Measurements from ENCODE around the gene BABAM2. TPM values are rescaled to one million over a fixed set of nuclear protein-coding genes. Genes with fewer than 3 reads are reported as not detected.

Gene BABAM2
- total RNA-seq, 4 donors from 2014 or later, result 34.4 to 44.9 (median 38.3) TPM

GRCh38 chr2:28352610-28353195 lies 462.2 kb downstream of the BABAM2 start:
- no peak for TF ChIP-seq CTCF (IDR thresholded peaks at IDR 0.05; ENCODE audit: low read depth)

GRCh38 chr2:28354920-28355520 lies 464.5 kb downstream of the BABAM2 start:
- TF ChIP-seq CTCF (IDR thresholded peaks at IDR 0.05; ENCODE audit: low read depth), result no peak

- no peak for TF ChIP-seq CTCF (IDR thresholded peaks at IDR 0.05; ENCODE audit: low read depth)
Measured at GRCh38 chr2:28355521-28356094, 465.1 kb downstream of the BABAM2 start.

- no peak for TF ChIP-seq CTCF (IDR thresholded peaks at IDR 0.05; ENCODE audit: low read depth)
Measured at GRCh38 chr2:28356095-28356911, 465.8 kb downstream of the BABAM2 start.

GRCh38 chr2:28357055-28357454 lies 466.5 kb downstream of the BABAM2 start:
- TF ChIP-seq CTCF (IDR thresholded peaks at IDR 0.05; ENCODE audit: low read depth), result no peak

- no peak for TF ChIP-seq CTCF (IDR thresholded peaks at IDR 0.05; ENCODE audit: low read depth)
Measured at GRCh38 chr2:28357948-28358667, 467.6 kb downstream of the BABAM2 start.
